Pancreas (tissue), 10 donors: ENCODE measurements around the gene MAP1LC3B. TPM values are rescaled to one million over a fixed set of nuclear protein-coding genes. Genes with fewer than 3 reads are reported as not detected.

Source experiments
- ATAC-seq, 4 donors: fragments of 200-7000 bp; cut with Tn5 transposase; one replicate each; pipeline versions ENCODE4 v1.8.0 to v1.9.1; 2020; ENCODE audit warnings: mild to moderate bottlenecking in 4 of 4, moderate library complexity in 4 of 4
- DNase-seq, 6 donors: peaks; one replicate each; pipeline ENCODE4 v3.0.0-alpha.2; 2020
- FAIRE-seq: peaks from 2 replicates; lab custom pipeline; 2012; peaks lifted over from hg19 to GRCh38; lab: Jason Lieb, UNC
- H3K27ac ChIP-seq, 4 donors: fragments of 200-600 bp; sonication (generic); 1 replicate in 3 of 4; 2 replicates in 1 of 4; pipeline versions ENCODE4 v1.5.0 to v1.8.0; 2020
- H3K27me3 ChIP-seq, 4 donors: fragments of 200-600 bp; one replicate each; pipeline ENCODE4 v1.8.0; 2021
- H3K36me3 ChIP-seq, 3 donors: fragments of 200-600 bp; sonication (generic) in 1 of 3; one replicate each; pipeline versions ENCODE4 v1.5.0 to v1.8.0; 2020 to 2021
- H3K4me1 ChIP-seq, 3 donors: fragments of 200-600 bp; one replicate each; pipeline ENCODE4 v1.8.0; 2021
- H3K4me3 ChIP-seq, 4 donors: fragments of 200-600 bp; sonication (generic) in 2 of 4; one replicate each; pipeline versions ENCODE4 v1.5.0 to v1.8.0; 2020 to 2021
- H3K9me3 ChIP-seq, 4 donors: fragments of 200-600 bp; one replicate each; pipeline ENCODE4 v1.8.0; 2021
- CTCF ChIP-seq, 4 donors: fragments of 200-600 bp; sonication (generic) in 3 of 4; IDR thresholded peaks; one replicate each; pipeline versions ENCODE4 v1.5.0 to v1.8.0; 2021; ENCODE audit warnings: antibody characterized with exemption in 4 of 4
- WGBS, 2 donors: extraction: QIAGEN DNeasy Blood & Tissue Kit; methylation state at CpG; one replicate each; pipeline ENCODE4 v1.1.7; 2013; 5-methylcytosine and 5-hydroxymethylcytosine counted together
- intact Hi-C, 3 donors: fragments of 100-400 bp; cut with DNase I; formaldehyde crosslinking; loops; one replicate each; pipeline versions ENCODE4 v1.11.1 to v1.14.2; 2022
- polyA plus RNA-seq, 2 donors: library from polyadenylated mRNA; stranded (reverse); fragments of 200-250 nt; gene quantifications; one replicate each; pipeline ENCODE4 v1.2.3, GENCODE V29; 2013
- total RNA-seq, 6 donors: library from RNA; stranded (reverse); fragmentation: NEBNext Ultra II Directional in 4 of 6; extraction: Animal tissue kit (Norgen Biotek cat#: 25700) in 4 of 6; gene quantifications; one replicate each; pipeline versions ENCODE4 v1.2.1 to v1.2.4, GENCODE V29; 2021 to 2023
- donor health status: healthy with polysubstance abuse.
- donor health status: DM: no; HTN: no; CAD: no; lungs with moderate emphysema.
- donor health status: DM: no; HTN: no; CAD: no.
- donor health status: control.
- donor health status: control.
- donor health status: Bipolar disorder and iron deficiency.
- donor health status: DM: yes; HTN: yes; CAD: no.
- donor health status: DM: no; HTN: no; CAD: no.
- donor health status: DM: no; HTN: no; CAD: no.
- donor health status: DM: yes; HTN: yes; CAD: no.

The MAP1LC3B gene
- total and polyA plus RNA-seq, 8 donors = 13.9 to 35.1 (median 21.7) TPM

- no peak for FAIRE-seq
These were observed 24.6 kb upstream of the MAP1LC3B start for GRCh38 chr16:87367529-87367928.

GRCh38 chr16:87368029-87368770 lies 23.9 kb upstream of the MAP1LC3B start:
- peak in 3 of 4 donors; percentile 16 to 66 (median 53) for ATAC-seq
- no peak for FAIRE-seq
- TF ChIP-seq CTCF (IDR thresholded peaks at IDR 0.05) = no peak
- 75 to 83% methylated on average over 5 of the region's 5 CpGs for WGBS, 2 donors
- Histone ChIP-seq H3K27me3 (no peaks in the 10 kb centered on the region), H3K36me3 (no peaks in the 10 kb centered on the region), H3K9me3 (no peaks in the 10 kb centered on the region), H3K4me1 (peaks cover 0 to 7% (median 6%) of the 10 kb centered on the region in 3 donors), H3K4me3 (no peak overlapping the region), H3K27ac (peak overlapping the region in 1 of 4 donors; percentile 17)
- intact Hi-C loops = no loop called here
- no peak for DNase-seq

More at GRCh38 chr16:87367529-87367928, 24.6 kb upstream of the MAP1LC3B start:
- ATAC-seq = no peak
- H3K36me3 ChIP-seq = no peaks in the 10 kb centered on the region
- H3K27me3 ChIP-seq = no peaks in the 10 kb centered on the region
- no peak overlapping the region for H3K27ac ChIP-seq
- intact Hi-C loops = no loop called here
- WGBS, 2 donors = 84 to 86% methylated on average over 9 of the region's 9 CpGs
- no peaks in the 10 kb centered on the region for H3K9me3 ChIP-seq
- DNase-seq = no peak
- peaks cover 0 to 7% (median 6%) of the 10 kb centered on the region in 3 donors for H3K4me1 ChIP-seq
- TF ChIP-seq CTCF (IDR thresholded peaks at IDR 0.05) = no peak
- H3K4me3 ChIP-seq = no peak overlapping the region

- Histone ChIP-seq H3K27me3 (no peaks in the 10 kb centered on the region), H3K27ac (no peak overlapping the region), H3K9me3 (no peaks in the 10 kb centered on the region), H3K4me3 (no peak overlapping the region), H3K36me3 (no peaks in the 10 kb centered on the region), H3K4me1 (peaks cover 0 to 3% (median 2%) of the 10 kb centered on the region in 3 donors)
- WGBS, 2 donors = 90 to 91% methylated on average over 14 of the region's 14 CpGs
- no peak for DNase-seq
- no peak for FAIRE-seq
- ATAC-seq = no peak
- TF ChIP-seq CTCF (IDR thresholded peaks at IDR 0.05) = no peak
- intact Hi-C loops = no loop called here
These were observed 22.9 kb upstream of the MAP1LC3B start for GRCh38 chr16:87369117-87369765.

GRCh38 chr16:87369796-87370719 lies 22.1 kb upstream of the MAP1LC3B start:
- intact Hi-C loops = no loop called here
- no peak overlapping the region for H3K27ac ChIP-seq
- no peaks in the 10 kb centered on the region for H3K36me3 ChIP-seq
- H3K9me3 ChIP-seq = no peaks in the 10 kb centered on the region
- H3K27me3 ChIP-seq = no peaks in the 10 kb centered on the region
- ATAC-seq = no peak
- WGBS, 2 donors = 83 to 86% methylated on average over 16 of the region's 16 CpGs
- no peaks in the 10 kb centered on the region for H3K4me1 ChIP-seq
- TF ChIP-seq CTCF (IDR thresholded peaks at IDR 0.05) = no peak
- no peak overlapping the region for H3K4me3 ChIP-seq
- DNase-seq = no peak
- FAIRE-seq = no peak
